NCI-H2196 (cell line): ENCODE results near the gene SS18.
"Not testable (repeated sequence)": the region's sequence is repeated elsewhere in the genome, so short reads cannot be mapped to it uniquely, and the experiment has no call there.

ENCODE experiments used
- DNase-seq: peaks from one replicate; lab custom pipeline; 2025; ENCODE audit not compliant: unreplicated experiment; lab: John Stamatoyannopoulos, UW

Gene SS18, protein sequence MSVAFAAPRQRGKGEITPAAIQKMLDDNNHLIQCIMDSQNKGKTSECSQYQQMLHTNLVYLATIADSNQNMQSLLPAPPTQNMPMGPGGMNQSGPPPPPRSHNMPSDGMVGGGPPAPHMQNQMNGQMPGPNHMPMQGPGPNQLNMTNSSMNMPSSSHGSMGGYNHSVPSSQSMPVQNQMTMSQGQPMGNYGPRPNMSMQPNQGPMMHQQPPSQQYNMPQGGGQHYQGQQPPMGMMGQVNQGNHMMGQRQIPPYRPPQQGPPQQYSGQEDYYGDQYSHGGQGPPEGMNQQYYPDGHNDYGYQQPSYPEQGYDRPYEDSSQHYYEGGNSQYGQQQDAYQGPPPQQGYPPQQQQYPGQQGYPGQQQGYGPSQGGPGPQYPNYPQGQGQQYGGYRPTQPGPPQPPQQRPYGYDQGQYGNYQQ

DNA sequence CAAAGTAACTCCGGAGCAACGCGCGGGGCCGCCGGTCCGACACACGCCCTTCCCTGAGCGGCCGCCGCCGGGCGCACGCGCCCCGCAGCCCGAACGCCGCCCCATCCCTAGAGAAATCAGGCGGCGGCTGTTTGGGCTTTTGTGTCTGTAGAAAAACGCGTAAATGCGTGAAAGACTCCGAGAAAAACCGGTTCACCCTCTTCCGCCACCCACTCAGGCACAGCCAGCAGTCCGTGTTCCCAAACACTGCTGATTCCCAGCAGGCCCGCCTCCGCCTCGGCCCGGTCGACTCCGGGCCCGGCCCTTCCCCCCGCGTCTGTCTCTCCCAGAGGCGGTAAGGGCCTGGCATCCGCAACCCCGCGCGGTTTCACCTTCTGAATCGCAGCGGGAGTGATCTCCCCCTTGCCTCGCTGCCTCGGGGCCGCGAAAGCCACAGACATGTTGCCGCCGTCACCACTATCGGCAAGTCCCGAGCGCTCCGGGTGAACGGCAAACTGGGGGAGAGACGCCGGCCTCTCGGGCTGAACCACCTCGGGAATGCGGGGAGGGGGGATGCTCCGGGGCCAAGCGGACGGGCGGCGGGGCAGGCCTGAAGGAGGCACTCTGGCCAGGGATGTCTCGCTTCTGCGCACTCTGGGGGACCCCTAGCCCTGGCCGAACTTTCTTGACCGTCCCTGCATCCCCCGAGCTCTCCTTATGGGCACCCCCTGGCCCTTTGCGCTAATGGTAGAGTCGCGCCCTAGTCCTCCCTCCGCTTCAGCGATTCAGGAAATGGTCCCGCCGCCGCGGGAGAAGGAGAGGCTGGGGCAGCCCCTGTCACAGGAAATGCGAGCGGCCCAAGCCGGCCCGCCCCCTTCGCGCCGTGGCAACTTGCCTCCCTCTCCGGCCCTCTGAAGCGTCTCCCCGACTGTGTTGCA, at the start of gene SS18:
Gene SS18, minus strand, starts transcription at position 484 of the 917 bp plus-strand sequence. Its CDS starts 44 bp downstream, at position 440.
- DNase-seq, result peak; percentile 91

DNA sequence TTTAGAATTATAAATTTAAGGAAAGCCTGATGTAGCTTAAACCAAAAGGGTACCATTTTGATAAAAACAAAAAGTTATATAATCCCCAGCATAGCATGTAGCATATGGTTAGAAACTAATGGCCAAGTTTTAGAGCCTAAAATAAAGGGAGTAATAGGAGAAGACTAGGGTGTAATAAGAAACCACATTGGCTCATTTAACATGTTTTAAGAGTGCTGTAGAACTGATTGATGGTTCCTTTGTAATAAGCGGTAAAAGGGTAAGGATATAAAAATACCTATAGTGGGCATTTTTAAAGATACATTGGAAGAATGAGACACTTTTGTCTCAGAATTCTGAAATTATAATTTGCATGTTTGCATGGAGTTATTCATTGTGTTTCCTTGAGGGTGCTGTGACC, 45.1 kb upstream of the SS18 start:
- no peak for DNase-seq

DNA sequence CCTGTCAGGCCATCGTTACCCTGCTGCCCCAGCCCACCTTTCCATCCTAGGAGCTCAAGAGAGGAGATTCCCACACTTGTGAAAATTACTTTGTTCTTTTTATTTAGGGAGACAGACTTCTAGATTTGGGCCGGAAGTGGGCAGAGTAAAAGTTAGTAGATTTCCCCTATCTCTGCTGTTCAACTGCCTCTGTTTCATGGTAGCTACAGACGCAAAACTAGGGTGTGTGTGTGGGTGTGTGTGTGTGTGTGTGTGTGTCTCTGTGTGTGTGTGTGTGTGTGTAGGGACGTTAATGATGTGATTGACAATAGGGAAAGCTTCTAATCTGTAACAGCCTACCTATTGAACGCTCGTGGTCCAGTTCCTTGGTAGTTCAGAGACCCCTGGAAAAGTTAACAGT, 43.7 kb upstream of the SS18 start:
- DNase-seq, result no peak

- DNase-seq, result no peak
Measured at GRCh38 chr18:26133652-26134051, 43.2 kb upstream of the SS18 start, which contains the start of gene PSMA8. Gene PSMA8, plus strand, starts transcription at chr18:26133869. Its CDS starts 97 bp downstream, at chr18:26133966.

GRCh38 chr18:26128192-26128591, 37.8 kb upstream of the SS18 start:
- DNase-seq, result not testable (repeated sequence)

DNA sequence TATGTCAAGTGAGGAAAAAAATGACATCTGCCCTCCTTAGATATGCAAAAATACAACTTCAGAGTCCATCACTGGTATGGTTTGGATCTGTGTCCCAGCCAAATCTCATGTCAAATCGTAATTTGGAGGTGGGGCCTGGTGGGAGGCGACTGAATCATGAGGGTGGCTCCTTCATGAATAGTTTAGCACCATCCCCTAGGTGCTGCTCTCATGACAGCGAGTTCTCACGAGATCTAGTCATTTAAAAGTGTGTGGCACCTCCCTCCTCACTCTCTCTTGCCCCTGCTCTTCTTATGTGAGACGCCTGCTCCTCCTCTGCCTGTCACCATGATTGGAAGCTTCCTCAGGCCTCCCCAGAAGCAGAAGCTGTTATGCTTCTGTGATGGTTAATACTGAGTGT, 37.4 kb upstream of the SS18 start:
- DNase-seq, result no peak

GRCh38 chr18:26121994-26122393, 31.6 kb upstream of the SS18 start:
- DNase-seq, result not testable (repeated sequence)

GRCh38 chr18:26121476-26121875, 31.1 kb upstream of the SS18 start:
- DNase-seq, result no peak

GRCh38 chr18:26119246-26119645, 28.8 kb upstream of the SS18 start:
- DNase-seq, result no peak

DNA sequence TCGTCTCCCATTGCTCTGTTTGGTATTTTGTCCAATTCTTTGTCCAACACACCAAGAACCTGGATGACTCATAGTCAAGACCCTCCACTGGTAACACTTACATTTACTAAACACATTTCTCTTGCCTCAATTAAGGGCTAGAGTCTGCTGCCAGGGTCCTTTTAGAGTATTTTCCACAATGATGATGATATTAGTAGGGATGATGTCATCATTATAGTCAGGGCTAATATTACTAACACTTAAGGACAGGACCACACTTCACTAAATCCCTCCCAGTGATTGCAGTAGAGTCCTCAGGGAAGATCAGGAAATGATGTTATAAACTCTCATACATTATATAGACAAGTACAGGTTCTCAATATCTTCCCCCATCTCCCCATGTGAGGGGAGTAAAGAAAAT, 13.6 kb upstream of the SS18 start:
- DNase-seq, result no peak

GRCh38 chr18:26103579-26103978, 13.2 kb upstream of the SS18 start:
- peak; percentile 17 for DNase-seq

DNA sequence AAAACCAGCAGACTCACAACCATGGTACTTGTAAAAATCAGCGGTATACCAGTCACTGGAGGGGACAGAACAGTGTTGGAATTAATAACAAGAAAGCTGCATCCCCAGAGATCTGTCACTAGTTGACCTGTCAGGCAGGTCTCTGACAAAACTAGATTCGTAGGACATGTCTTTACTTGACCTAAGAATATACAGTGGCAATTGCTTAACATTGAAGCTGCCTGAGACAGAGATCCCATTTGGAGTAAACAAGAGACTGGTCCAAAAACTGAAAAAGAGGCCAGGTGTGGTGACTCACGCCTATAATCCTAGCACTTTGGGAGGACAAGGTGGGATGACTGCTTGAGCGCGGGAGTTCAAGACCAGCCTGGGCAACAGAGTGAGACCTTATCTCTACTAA, 7.2 kb upstream of the SS18 start:
- DNase-seq, result no peak

GRCh38 chr18:26096852-26097251, 6.4 kb upstream of the SS18 start:
- DNase-seq, result no peak

DNA sequence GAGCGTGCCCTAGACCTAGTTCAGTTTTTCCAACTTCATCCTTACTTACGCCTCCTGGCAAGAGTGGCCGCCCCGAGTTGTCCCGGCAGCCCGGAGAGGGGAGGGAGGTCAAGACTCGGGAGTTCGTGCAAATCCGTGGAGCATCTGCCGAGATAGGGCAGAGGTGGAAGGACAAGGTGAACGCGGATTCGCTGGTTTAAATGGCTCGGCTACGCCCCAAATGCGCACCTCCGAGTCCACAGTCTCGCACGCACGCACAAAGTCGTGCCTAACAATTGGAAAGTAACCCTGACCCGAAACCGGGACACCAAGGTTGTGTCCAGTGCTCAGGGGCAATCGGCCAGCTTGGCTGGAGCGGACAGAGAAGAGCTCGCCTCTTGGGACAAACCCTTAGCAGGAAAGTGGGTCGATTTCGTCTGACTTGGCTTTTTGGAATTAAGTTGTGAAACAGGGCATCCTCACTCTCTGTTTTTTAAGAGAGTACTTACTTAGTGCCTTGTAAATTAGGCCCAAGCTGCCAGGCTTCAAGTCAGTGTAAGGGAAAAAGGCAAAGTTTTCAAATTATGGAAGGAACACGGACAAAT, 726 bp upstream of the SS18 start:
- DNase-seq, result peak; percentile 65

DNA sequence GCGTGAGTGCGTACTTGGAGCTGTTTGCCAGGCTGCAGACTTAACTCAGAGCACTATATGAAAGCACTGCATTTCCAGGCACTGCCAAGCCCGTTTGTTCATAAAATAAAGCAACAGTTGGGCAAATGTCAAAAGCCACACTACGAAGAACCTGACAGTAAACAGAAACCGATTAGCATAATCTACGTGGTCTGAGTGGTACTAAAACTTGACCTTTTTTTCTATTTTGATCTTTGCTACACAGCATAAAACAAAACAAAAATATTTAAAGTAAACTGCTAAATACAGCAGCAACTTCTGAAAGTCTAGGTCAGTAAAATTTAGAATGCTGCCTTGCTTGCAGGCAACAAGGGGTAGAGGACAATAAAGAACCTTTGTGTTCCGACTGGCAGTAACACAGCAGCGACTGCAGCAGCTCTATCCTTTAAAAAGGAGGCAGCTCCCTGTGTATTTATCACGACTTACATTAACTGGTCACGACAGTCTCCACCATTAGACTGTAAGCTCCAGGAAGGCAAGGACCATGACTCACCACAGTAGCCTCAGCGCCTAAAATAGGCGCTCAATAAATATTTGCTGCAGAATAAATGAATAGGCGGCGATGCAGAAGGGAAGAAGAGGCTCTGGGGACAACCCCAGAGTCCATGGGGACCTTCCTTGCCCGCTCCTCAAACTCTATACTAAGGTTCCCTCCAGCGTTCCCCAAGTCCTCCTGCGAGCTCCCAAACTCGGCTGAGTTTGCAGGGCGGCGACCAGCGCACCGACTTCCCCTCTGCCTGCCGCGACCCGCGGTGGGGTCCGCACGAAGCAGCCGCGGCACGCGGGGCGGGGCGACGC, 902 bp downstream of the SS18 start:
- no peak for DNase-seq

- no peak for DNase-seq
Measured at GRCh38 chr18:26088487-26088886, 1.9 kb downstream of the SS18 start.

- DNase-seq, result no peak
Measured at GRCh38 chr18:26086959-26087358, 3.5 kb downstream of the SS18 start.

GRCh38 chr18:26085056-26085455, 5.4 kb downstream of the SS18 start:
- DNase-seq, result no peak

DNA sequence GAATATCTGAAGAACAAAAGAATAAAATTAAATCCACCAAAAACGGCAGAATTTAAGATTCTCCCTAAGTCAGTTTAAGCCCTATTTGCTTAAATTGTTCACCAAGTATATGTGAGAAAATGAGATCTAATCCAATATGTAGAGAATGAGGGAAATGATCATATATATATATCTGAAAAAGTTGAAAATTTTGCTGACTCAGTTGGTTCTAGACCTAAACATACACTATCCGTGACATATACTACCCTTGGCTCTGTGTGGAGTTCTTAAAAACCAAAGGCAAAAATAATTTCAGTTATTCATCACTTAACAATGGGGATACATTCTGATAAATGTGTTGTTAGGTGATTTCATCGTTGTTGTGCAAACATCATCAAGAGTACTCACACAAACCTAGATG, 7.3 kb downstream of the SS18 start:
- DNase-seq, result no peak

DNA sequence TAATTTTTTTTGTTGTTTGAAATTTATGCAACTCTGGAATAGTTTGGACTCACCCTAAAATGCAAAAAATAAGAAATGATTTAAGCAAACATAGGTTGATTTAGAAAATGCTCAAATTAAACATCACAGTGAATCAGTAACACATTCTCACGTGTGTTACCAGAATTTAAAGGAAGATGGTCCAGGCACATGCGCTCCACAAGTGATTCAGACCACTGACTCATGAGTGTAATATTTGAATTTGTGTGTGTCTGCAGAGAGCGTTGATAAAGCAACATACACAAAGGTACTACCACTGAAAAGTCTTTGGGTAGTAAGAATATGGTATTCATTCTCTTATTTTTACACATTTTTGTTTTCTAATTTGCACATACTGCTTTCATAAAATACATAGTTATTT, 7.9 kb downstream of the SS18 start:
- no peak for DNase-seq

DNA sequence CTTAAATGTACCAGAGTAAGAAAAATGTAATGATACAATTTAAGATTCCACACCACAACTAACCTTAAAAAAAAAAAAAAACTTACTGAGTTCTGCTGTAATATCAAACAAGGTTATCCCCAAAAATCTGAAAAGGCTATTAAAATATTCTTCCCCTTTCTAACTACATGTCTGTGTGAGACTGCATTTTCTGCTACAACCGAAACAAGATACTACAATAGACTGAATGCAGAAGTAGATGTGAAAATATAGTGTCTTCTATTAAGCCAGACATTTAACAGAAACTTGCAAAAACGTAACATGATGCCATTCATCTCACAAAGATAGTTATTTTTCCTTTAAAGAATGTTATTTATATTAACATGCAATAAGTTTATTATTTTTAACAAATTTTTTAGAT, 16.2 kb downstream of the SS18 start:
- no peak for DNase-seq
